GF-D8 (cell line): ENCODE measurements around the gene PPP1CC.
"Not testable (repeated sequence)": the region's sequence is repeated elsewhere in the genome, so short reads cannot be mapped to it uniquely, and the experiment has no call there.

ENCODE experiments used
- DNase-seq: peaks from one replicate; lab custom pipeline; 2025; lab: John Stamatoyannopoulos, UW

Gene PPP1CC

GRCh38 chr12:110725267-110725666 is 17.4 kb downstream of the PPP1CC start:
- no peak for DNase-seq

- not testable (repeated sequence) for DNase-seq
Observed at GRCh38 chr12:110722892-110723291, 19.8 kb downstream of the PPP1CC start.

GRCh38 chr12:110721570-110721969 is 21.1 kb downstream of the PPP1CC start:
- DNase-seq, result no peak

GRCh38 chr12:110720516-110720915 is 22.2 kb downstream of the PPP1CC start:
- DNase-seq, result no peak

GRCh38 chr12:110718222-110718908 is 24.3 kb downstream of the PPP1CC start:
- DNase-seq, result no peak

- DNase-seq, result no peak
Observed at GRCh38 chr12:110717037-110717436, 25.7 kb downstream of the PPP1CC start.

- no peak for DNase-seq
Observed at GRCh38 chr12:110708917-110709316, 33.8 kb downstream of the PPP1CC start.

GRCh38 chr12:110705309-110705708 is 37.4 kb downstream of the PPP1CC start:
- no peak for DNase-seq

- no peak for DNase-seq
Observed at GRCh38 chr12:110704750-110705149, 37.9 kb downstream of the PPP1CC start.

- DNase-seq, result no peak
Observed at GRCh38 chr12:110704231-110704630, 38.5 kb downstream of the PPP1CC start.

- DNase-seq, result no peak
Observed at GRCh38 chr12:110702081-110702480, 40.6 kb downstream of the PPP1CC start.

- DNase-seq, result no peak
Observed at GRCh38 chr12:110699591-110700445, 42.9 kb downstream of the PPP1CC start.

GRCh38 chr12:110698171-110698902 is 44.4 kb downstream of the PPP1CC start:
- DNase-seq, result peak; percentile 73

GRCh38 chr12:110697236-110697635 is 45.5 kb downstream of the PPP1CC start:
- DNase-seq, result no peak

- no peak for DNase-seq
Observed at GRCh38 chr12:110696283-110696682, 46.4 kb downstream of the PPP1CC start.

GRCh38 chr12:110694330-110694901 is 48.3 kb downstream of the PPP1CC start:
- peak; percentile 12 for DNase-seq

- peak; percentile 89 for DNase-seq
Observed at GRCh38 chr12:110693731-110694130, 49.0 kb downstream of the PPP1CC start.

GRCh38 chr12:110690127-110690430 is 52.6 kb downstream of the PPP1CC start:
- DNase-seq, result no peak

- peak; percentile 33 for DNase-seq
Observed at GRCh38 chr12:110689281-110690126, 53.2 kb downstream of the PPP1CC start.

- no peak for DNase-seq
Observed at GRCh38 chr12:110688446-110689280, 54.0 kb downstream of the PPP1CC start, which contains the start of gene HVCN1. Gene HVCN1 (minus strand): TSS chr12:110689115. CDS start chr12:110683245, 5,870 bp downstream.
